Activated CD4-positive, CD25-positive, alpha-beta regulatory T cell treated with anti-CD3 and anti-CD28 coated beads, Interleukin-2, amount 50 U/mL, for 16 hours (primary cell): ENCODE data around the gene IZUMO1R.
"Not testable (repeated sequence)": the region's sequence is repeated elsewhere in the genome, so short reads cannot be mapped to it uniquely, and the experiment has no call there.

Source experiments
- DNase-seq: peaks from one replicate; pipeline ENCODE4 v3.0.0-alpha.2; 2020; ENCODE audit warnings: low read depth, low spot score

IZUMO1R gene

DNA sequence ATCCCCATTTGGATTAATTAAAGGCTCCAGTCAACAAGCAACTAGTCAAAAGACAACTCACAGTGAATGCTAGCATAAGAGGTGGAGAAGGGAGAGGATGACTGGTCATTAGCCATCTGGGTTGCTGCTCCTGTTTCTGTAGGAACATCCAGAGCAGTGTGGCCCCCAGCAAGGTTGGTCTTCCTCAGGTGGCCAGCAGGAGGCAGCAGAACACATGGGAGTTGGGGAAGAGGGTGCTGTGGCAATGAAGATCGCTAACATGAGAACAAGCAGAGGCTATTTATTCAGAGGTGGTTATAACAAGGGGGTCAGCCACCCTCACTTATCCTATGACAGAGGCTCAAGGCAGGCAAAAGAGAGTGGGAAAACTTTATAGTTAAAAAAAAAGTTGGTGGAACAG is 21.3 kb downstream of the IZUMO1R start:
- DNase-seq: no peak

DNA sequence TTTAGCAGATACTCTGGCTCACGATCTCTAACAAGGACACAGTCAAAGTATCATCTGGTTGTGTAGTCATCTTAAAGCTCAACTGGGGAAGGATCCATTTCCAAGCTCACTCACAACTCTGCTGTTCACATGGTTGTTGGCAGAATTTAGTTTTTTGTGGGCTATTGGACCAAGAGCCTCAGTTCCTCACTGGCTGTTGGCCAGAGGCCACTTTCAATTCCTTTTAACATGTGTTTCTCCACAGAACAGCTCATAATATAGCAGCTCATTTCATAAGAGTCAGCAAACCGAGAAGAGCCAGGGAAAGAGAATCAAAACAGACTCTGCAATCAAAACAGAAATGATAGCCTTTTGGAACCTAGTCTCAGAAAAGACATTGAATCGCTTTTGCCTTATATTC is 22.6 kb downstream of the IZUMO1R start:
- no peak for DNase-seq

DNA sequence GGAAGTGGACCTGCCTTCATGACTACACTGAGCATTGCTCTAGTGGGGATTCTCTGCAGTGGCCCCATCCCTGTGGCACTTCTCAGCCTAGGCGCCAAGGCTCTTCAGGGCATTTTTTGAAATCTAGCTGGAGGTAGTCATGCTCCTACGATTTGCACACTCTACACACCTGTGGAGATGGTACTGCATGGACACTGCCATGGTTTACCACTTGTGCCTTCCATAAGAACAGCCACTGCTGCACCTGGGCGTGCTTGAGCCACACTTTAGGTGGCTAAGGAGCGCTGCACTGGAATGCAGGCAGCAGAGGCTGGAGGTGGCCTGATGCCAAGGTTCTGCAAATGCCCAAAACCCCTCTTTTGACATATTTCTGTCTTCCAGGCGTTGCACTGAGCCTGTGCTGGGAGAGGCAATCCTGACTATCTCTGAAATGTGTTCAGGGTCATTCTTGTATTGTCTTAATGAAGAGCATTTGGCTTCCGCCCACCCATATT is 24.3 kb downstream of the IZUMO1R start:
- DNase-seq: no peak

DNA sequence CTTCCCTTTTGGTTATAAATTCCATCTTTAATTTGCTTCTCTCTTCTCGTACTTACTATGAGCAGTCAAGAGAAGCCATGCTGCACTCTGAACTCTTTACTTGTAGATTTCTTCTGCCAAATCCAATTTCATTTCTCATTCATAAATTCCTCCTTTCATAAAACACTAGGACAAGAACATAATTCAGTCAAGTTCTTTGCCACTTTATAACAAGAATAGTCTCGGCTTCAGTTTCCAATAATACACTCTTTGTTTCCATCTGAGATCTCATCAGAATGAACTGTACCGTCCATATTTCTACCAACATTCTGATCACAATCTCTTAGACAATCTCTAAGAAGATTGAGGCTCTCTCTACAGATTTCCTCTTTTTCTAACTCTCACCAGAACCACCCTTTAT is 25.1 kb downstream of the IZUMO1R start:
- DNase-seq: no peak

DNA sequence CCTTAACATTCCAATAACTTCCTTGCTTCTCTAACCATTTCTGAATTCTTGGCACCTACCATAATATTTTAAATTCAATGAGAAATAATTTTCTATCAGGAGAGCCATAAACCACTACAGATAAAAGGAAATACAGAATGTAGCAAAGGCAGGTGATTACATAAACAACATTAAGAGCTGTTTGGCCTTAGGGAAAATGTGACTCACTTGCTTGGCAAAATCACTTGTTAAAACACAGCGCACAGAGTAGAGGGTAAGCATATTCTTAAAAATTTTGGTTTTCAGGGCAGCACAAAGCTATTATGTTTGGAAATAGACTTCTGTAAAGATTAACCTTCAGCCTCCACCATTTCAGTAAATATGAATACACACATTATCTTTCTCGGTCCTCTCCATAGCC is 26.4 kb downstream of the IZUMO1R start:
- DNase-seq: no peak

DNA sequence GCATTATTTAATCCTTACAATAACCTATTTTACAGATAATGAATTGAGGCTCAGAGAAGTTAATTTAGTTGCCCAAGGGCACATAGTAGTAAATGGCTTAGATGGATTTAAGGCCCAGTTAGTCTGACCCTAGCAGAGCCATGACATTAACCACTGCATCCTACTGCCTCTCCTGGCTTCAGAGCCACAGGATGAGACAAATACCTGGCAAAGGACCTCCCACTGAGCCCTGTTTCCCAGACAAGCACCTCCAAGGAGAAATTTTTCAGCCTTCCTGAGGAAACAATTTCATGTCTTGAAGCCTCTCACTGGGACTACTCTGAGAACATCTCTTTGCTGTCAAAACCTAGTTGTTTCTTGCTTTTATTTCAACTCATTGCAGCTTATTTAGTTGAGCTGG is 28.4 kb downstream of the IZUMO1R start:
- no peak for DNase-seq

DNA sequence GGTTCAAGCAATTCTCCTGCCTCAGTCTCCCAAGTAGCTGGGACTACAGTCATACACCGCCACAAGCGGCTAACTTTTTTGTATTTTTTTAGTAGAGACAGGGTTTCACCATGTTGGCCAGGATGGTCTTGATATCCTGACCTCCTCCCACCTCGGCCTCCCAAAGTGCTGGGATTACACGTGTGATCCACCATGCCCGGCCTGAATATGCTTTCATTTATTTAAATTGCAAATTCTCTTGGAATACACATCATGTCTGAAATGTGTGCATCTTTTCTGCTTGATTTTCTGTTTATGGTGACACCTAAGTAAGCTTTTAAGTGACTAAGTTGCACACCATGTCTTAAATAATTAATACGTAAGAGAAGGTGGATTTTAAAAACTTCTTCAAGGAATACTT is 31.7 kb downstream of the IZUMO1R start:
- DNase-seq: no peak

DNA sequence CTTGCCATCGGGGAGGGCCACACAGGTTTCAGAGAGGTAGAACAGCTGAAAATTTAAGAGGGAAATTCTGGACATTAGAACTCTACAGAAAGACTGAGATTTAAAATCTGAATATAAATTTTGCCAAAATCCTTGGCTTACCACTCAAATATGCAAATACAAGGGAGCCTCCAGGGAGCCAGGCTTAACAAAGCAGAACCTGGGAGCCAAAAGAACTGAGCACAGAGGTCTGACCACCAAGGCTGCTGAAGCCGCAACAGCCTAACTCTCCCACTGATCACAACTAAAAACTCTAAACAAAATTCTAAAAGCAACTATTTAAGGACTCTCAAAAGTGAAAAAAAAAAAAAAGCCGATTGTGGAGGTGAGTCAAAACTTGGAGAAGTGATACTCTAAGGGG is 34.3 kb downstream of the IZUMO1R start:
- no peak for DNase-seq

DNA sequence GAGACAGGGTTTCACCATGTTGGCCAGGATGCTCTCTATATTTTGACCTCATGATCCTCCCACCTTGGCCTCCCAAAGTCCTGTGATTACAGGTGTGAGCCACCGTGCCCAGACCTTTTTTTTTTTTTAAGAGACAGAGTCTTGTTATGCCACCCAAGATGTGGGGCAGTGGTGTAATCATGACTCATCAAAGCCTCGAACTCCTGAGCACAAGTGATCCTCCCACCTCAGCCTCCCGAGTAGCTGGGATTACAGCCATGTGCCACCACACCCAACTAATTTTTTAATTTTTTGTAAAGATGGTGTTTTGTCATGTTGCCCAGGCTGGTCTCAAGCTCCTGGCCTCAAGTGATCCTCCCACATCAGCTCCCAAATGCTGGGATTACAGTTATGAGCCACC is 37.9 kb downstream of the IZUMO1R start:
- DNase-seq: no peak

DNA sequence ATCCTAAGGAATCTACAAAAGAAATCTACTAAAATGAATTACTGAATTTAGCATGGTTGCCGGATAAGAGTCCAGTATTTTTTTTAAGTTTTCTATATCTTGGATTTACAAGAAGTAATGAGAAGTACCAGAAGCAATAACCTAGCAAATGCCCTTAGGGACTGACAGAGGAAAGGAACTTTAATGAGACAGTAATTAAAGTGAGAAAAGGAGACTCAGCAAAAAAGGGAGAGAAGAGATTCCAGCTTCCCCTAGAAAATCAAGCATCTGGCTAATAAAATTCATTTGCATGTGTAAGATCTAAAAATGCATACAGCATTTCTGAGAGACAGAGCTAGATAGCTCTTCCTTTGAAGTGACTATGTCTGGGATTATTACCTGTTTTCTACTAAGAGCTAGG is 39.1 kb downstream of the IZUMO1R start:
- no peak for DNase-seq

DNA sequence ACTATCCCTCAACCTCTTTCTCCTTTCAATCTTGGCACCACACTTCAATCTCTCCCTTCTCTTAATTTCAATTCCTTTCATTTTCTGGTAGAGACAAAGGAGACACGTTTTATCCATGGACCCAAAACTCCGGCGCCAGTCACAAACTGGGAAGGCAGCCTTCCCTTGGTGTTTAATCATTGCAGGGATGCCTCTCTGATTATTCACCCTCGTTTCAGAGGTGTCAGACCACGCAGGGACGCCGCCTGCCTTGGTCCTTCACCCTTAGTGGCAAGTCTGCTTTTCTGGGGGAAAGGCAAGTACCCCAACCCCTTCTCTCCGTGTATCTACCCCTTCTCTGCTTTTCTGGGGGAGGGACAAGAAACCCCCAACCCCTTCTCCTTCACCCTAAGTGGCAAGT is 41.9 kb downstream of the IZUMO1R start:
- not testable (repeated sequence) for DNase-seq

DNA sequence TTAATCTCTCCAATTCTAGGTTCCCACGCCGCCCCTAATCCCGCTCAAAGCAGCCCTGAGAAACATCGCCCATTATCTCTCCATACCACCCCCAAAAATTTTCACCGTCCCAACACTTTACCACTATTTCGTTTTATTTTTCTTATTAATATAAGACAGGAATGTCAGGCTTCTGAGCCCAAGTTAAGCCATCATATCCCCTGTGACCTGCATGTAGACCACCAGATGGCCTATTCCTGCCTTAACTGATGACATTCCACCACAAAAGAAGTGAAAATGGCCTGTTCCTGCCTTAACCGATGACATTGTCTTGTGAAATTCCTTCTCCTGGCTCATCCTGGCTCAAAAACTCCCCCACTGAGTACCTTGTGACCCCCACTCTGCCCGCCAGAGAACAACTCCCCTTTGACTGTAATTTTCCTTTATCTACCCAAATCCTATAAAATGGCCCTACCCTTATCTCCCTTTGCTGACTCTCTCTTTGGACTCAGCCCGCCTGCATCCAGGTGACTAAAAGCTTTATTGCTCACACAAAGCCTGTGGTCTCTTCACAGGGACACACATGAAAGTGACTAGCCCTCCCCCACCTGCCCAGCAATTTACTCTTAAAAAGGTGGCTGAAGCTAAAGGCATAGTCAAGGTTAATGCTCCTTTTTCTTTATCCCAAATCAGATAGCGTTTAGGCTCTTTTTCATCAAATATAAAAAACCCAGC is 46.6 kb downstream of the IZUMO1R start:
- DNase-seq: not testable (repeated sequence)
